Nephron progenitor cell (in vitro differentiated cells): ENCODE results near the gene PAQR4.

Source experiments
- DNase-seq: peaks from one replicate; pipeline ENCODE4 v3.0.0; 2021
- H3K27ac Mint-ChIP-seq: 2 replicates; pipeline ENCODE4 v1.8.0; 2021; ENCODE audit warnings: mild to moderate bottlenecking, moderate library complexity, mixed read lengths
- H3K27me3 Mint-ChIP-seq: 2 replicates; pipeline ENCODE4 v1.8.0; 2021; ENCODE audit warnings: mild to moderate bottlenecking, low read depth, mixed read lengths; ENCODE audit not compliant: poor library complexity
- H3K36me3 Mint-ChIP-seq: 2 replicates; pipeline ENCODE4 v1.8.0; 2021; ENCODE audit warnings: low read depth, mixed read lengths
- H3K4me1 Mint-ChIP-seq: 2 replicates; pipeline ENCODE4 v1.8.0; 2021; ENCODE audit warnings: mixed read lengths
- H3K4me3 Mint-ChIP-seq: 2 replicates; pipeline ENCODE4 v1.8.0; 2021; ENCODE audit warnings: mild to moderate bottlenecking, moderate library complexity, mixed read lengths
- H3K9me3 Mint-ChIP-seq: 2 replicates; pipeline ENCODE4 v1.8.0; 2021; ENCODE audit warnings: mild to moderate bottlenecking, moderate library complexity, mixed read lengths
- TF ChIP-seq, protein P1 (sequence below): fragments of 200-600 bp; sonication (generic); IDR thresholded peaks from 2 replicates; pipeline ENCODE4 v1.5.0; 2021; ENCODE audit warnings: antibody characterized with exemption

PAQR4 gene

DNA sequence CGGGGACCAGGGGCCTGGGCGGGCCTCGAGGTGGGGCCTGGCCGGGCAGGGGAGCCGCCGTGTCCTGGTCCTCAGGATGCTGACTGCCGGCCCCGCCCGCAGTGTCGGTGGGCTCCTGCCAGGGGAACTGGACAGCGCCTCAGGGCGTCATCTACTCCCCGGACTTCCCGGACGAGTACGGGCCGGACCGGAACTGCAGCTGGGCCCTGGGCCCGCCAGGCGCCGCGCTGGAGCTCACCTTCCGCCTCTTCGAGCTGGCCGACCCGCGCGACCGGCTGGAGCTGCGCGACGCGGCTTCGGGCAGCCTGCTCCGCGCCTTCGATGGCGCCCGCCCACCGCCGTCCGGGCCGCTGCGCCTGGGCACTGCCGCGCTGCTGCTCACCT, 2.3 kb upstream of the PAQR4 start:
- TF ChIP-seq, protein P1, sequence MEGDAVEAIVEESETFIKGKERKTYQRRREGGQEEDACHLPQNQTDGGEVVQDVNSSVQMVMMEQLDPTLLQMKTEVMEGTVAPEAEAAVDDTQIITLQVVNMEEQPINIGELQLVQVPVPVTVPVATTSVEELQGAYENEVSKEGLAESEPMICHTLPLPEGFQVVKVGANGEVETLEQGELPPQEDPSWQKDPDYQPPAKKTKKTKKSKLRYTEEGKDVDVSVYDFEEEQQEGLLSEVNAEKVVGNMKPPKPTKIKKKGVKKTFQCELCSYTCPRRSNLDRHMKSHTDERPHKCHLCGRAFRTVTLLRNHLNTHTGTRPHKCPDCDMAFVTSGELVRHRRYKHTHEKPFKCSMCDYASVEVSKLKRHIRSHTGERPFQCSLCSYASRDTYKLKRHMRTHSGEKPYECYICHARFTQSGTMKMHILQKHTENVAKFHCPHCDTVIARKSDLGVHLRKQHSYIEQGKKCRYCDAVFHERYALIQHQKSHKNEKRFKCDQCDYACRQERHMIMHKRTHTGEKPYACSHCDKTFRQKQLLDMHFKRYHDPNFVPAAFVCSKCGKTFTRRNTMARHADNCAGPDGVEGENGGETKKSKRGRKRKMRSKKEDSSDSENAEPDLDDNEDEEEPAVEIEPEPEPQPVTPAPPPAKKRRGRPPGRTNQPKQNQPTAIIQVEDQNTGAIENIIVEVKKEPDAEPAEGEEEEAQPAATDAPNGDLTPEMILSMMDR = no peak
- Mint-ChIP-seq H3K27ac (no peak overlapping the region), H3K4me3 (no peak overlapping the region), H3K9me3 (no peaks in the 10 kb centered on the region), H3K27me3 (peaks cover 20% of the 10 kb centered on the region), H3K4me1 (peaks cover 22% of the 10 kb centered on the region), H3K36me3 (no peaks in the 10 kb centered on the region)
- DNase-seq = no peak

DNA sequence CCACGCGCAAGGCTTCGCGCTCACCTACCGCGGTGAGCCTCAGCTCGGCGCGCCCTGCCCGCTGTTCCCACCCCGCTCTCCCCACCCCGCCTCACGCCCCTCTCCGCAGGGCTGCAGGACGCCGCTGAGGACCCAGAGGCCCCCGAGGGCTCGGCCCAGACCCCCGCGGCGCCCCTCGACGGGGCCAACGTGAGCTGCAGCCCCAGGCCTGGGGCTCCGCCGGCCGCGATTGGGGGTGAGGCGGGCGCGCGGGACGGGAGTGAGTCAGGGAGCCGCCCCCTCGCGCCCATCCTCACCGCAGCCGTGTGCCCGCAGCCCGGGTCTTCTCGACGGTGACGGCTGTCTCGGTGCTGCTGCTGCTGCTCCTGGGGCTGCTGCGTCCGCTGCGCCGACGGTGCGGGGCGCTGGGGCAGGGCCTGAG, 1.9 kb upstream of the PAQR4 start:
- H3K27ac Mint-ChIP-seq = no peak overlapping the region
- H3K9me3 Mint-ChIP-seq = no peaks in the 10 kb centered on the region
- H3K36me3 Mint-ChIP-seq = no peaks in the 10 kb centered on the region
- TF ChIP-seq, protein P1 = no peak
- no peak for DNase-seq
- H3K4me3 Mint-ChIP-seq = no peak overlapping the region
- peaks cover 16% of the 10 kb centered on the region for H3K27me3 Mint-ChIP-seq
- peaks cover 26% of the 10 kb centered on the region for H3K4me1 Mint-ChIP-seq

DNA sequence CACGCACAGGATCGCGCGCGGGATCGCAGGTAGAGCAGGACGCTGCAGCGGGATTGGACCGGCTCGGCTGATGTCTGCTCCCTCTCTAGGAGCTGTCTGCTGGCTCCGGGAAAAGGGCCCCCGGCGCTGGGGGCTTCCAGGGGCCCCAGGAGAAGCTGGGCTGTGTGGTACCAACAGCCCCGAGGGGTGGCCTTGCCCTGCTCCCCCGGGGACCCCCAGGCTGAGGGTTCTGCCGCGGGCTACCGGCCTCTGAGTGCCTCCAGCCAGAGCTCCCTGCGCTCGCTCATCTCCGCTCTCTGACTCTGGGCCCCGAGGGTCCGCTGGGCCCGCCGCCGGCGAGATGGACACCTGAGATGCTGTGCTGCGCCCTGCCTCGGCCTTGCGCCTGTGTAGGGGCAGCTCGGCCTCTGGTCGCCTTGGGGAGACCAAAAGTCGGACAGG, 1.4 kb upstream of the PAQR4 start:
- TF ChIP-seq, protein P1 = no peak
- Mint-ChIP-seq H3K27me3 (peaks cover 16% of the 10 kb centered on the region), H3K27ac (no peak overlapping the region)

DNA sequence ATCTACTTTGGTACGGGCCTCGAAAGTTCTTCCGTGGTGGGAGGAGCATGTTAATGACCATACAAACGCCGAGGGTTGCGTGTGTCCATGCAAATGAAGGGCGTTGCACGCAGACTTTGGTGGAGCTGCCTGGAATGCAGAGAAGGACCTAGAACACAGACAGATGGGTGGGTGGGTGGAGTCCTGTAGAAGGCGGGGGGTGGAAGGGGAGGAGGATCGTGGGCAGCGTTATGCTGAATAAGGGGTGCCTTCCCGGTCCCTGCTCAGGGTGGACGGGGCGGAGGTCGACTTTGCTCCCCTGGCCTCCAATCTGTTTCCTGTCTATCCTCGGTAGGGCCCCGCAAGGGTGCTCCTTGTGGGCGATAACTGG, 795 bp upstream of the PAQR4 start:
- H3K36me3 Mint-ChIP-seq = no peaks in the 10 kb centered on the region
- no peak overlapping the region for H3K27ac Mint-ChIP-seq
- no peaks in the 10 kb centered on the region for H3K9me3 Mint-ChIP-seq
- peaks cover 16% of the 10 kb centered on the region for H3K27me3 Mint-ChIP-seq
- no peak for DNase-seq
- H3K4me3 Mint-ChIP-seq = peak overlapping the region; percentile 71
- peaks cover 32% of the 10 kb centered on the region for H3K4me1 Mint-ChIP-seq
- TF ChIP-seq, protein P1 = no peak

More for the DNA sequence above, 1.4 kb upstream of the PAQR4 start:
- Mint-ChIP-seq H3K36me3 (no peaks in the 10 kb centered on the region), H3K4me1 (peaks cover 31% of the 10 kb centered on the region), H3K9me3 (no peaks in the 10 kb centered on the region), H3K4me3 (no peak overlapping the region)
- no peak for DNase-seq

DNA sequence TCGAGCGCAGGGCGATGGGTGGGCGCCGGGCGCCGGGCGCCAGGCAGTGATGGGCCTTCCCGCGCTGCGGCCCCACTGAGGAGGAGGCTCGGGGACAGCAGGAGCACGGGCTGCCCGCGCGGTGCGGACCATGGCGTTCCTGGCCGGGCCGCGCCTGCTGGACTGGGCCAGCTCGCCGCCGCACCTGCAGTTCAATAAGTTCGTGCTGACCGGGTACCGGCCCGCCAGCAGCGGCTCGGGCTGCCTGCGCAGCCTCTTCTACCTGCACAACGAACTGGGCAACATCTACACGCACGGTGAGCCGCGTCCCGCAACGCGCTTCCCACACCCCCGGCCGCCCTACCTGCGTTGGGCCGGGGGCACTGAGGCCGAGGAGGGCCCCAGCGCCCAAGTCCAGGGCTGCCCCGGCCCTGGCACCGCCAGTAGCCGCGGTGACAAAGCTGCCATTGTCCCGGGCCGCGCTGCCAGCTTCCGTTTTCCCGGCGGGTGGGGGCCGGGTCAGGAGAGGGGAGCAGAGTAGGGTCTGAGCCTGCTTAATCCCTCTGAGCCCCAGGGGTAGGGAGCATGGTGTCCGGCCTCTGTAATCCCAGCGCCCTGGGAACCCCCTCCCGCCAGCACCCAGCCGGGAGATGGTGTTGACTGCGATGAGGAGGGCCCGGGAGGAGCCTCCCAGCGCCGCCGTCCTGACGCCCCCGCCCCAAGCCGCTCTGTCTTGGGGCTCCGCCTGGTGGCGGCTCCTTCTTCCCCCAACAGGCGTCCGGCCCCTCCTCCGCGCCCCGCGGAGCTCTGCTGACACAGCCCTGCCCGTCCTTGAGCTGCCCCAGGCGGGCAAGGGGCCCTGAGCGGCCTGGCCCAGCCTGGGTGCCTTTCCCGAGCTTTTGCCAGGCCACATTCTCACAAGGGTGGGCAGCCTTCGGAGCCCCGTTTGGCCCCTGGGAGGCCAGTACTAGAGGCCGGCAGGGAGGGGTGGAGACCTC, 685 bp downstream of the PAQR4 start:
- Mint-ChIP-seq H3K36me3 (no peaks in the 10 kb centered on the region), H3K27ac (no peak overlapping the region), H3K4me3 (peak overlapping the region; percentile 71), H3K9me3 (no peaks in the 10 kb centered on the region), H3K27me3 (peaks cover 3% of the 10 kb centered on the region), H3K4me1 (peaks cover 24% of the 10 kb centered on the region)
- TF ChIP-seq, protein P1 = no peak
- DNase-seq = peak; percentile 63

DNA sequence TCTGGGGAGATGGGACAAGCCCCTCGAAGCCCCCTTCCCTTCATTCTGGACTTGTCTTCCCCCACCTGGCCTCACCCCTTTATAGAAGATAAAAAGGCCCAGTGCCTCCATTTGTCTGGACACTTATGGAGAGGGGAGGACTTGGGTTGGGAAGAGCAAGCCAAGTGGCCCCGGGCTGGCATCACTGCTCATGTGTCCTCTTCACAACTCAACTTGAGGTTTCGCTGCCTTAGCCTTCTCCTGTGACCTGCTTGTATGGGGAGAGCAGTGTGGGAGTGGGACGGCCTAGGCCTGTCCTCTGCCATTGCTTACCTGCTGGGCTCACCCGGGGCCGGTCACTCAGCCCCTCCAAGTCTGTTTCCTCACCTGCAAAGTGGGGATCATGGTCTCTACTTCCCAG, 1.4 kb downstream of the PAQR4 start:
- Mint-ChIP-seq H3K4me1 (peaks cover 24% of the 10 kb centered on the region), H3K9me3 (no peaks in the 10 kb centered on the region), H3K27me3 (no peaks in the 10 kb centered on the region), H3K27ac (no peak overlapping the region), H3K4me3 (peak overlapping the region; percentile 71), H3K36me3 (no peaks in the 10 kb centered on the region)
- TF ChIP-seq, protein P1 = no peak
- no peak for DNase-seq
